GM12878 (cell line): ENCODE results near the gene CCDC85B. TPM values are rescaled to one million over a fixed set of nuclear protein-coding genes. Genes with fewer than 3 reads are reported as not detected.
A peak's percentile ranks its signal among the peaks of the same experiment; 100 is the strongest.

ENCODE experiments used
- CBX5 ChIP-seq: sonication (generic); IDR thresholded peaks from 2 replicates; pipeline ENCODE4 v1.6.1; 2016; ENCODE audit warnings: low read depth, moderate library complexity, mild to moderate bottlenecking, inconsistent platforms
- CHD2 ChIP-seq: IDR thresholded peaks from 2 replicates; pipeline ENCODE4 v1.6.1; 2011; ENCODE audit warnings: low read depth, low read length, improper control_type of control experiment, borderline replicate concordance
- EGR1 ChIP-seq, 2 experiments: IDR thresholded peaks; 1 replicate in 1 of 2; 2 replicates in 1 of 2; pipeline ENCODE4 v1.6.1; 2011 to 2012; ENCODE audit warnings: low read depth in 2 of 2, low read length in 2 of 2, borderline replicate concordance in 1 of 2, mild to moderate bottlenecking in 1 of 2, moderate library complexity in 1 of 2
- EP300 ChIP-seq, 2 experiments: fragments of 150-350 bp in 1 of 2; IDR thresholded peaks; 2 replicates each; pipeline ENCODE4 v1.6.1; 2011 to 2012; ENCODE audit warnings: low read depth in 2 of 2, low read length in 2 of 2, borderline replicate concordance in 1 of 2, improper control_type of control experiment in 1 of 2, inconsistent platforms in 1 of 2; ENCODE audit not compliant: control insufficient read depth in 1 of 2
- FOXM1 ChIP-seq: IDR thresholded peaks from 2 replicates; pipeline ENCODE4 v1.6.1; 2012; ENCODE audit warnings: low read depth, mild to moderate bottlenecking, inconsistent platforms, low read length, moderate library complexity
- HDAC6 ChIP-seq: fragments of 200-600 bp; sonication (generic); IDR thresholded peaks from one replicate; pipeline ENCODE4 v1.8.0; 2017; ENCODE audit warnings: antibody characterized with exemption; ENCODE audit not compliant: unreplicated experiment
- HDGF ChIP-seq: fragments of 450-650 bp; IDR thresholded peaks from 2 replicates; pipeline ENCODE4 v1.6.1; 2016; ENCODE audit warnings: antibody characterized with exemption
- MYB ChIP-seq: fragments of 150-350 bp; IDR thresholded peaks from 2 replicates; pipeline ENCODE4 v1.6.1; 2014; ENCODE audit warnings: mild to moderate bottlenecking, low read depth, low read length, borderline replicate concordance
- PML ChIP-seq: IDR thresholded peaks from 2 replicates; pipeline ENCODE4 v1.6.1; 2012; ENCODE audit warnings: low read length, inconsistent platforms
- RBBP5 ChIP-seq: fragments of 200-600 bp; sonication (generic); conservative IDR thresholded peaks from 2 replicates; pipeline ENCODE4 v1.6.1; 2016
- SP1 ChIP-seq: IDR thresholded peaks from one replicate; pipeline ENCODE4 v1.6.1; 2011; ENCODE audit warnings: low read depth, low read length
- SREBF1 ChIP-seq: IDR thresholded peaks from 2 replicates; pipeline ENCODE4 v1.6.1; 2012; ENCODE audit warnings: mild to moderate bottlenecking, low read length
- SRF ChIP-seq, 2 experiments: IDR thresholded peaks; 2 replicates each; pipeline ENCODE4 v1.6.1; 2011; ENCODE audit warnings: low read depth in 2 of 2, low read length in 2 of 2, mild to moderate bottlenecking in 1 of 2, moderate library complexity in 1 of 2
- YBX1 ChIP-seq: fragments of 450-650 bp; IDR thresholded peaks from 2 replicates; pipeline ENCODE4 v1.6.1; 2016; ENCODE audit warnings: antibody characterized with exemption
- ZNF384 ChIP-seq: IDR thresholded peaks from 2 replicates; pipeline ENCODE4 v1.6.1; 2012; ENCODE audit warnings: low read depth, mild to moderate bottlenecking, low read length, improper control_type of control experiment, borderline replicate concordance
- ZZZ3 ChIP-seq: IDR thresholded peaks from 2 replicates; pipeline ENCODE4 v1.6.1; 2011; ENCODE audit warnings: low read depth; ENCODE audit not compliant: control insufficient read depth, insufficient read length
- polyA plus RNA-seq, 11 experiments: library from polyadenylated mRNA; depleted of rRNA in 4 of 11; unstranded in 6 of 11; stranded (reverse) in 5 of 11; fragments of >200 nt; fragmentation: Nextera tagmentation in 4 of 11; fragmentation: Illumina TruSeq in 1 of 11; extraction: Ambion mirVana in 4 of 11; extraction: Trizol in 1 of 11; gene quantifications; 1 replicate in 1 of 11; 2 replicates in 10 of 11; pipeline versions ENCODE4 v1.2.1 to v1.2.3, GENCODE V29; 2011 to 2016; ENCODE audit warnings: inconsistent platforms in 2 of 11, missing spikeins in 2 of 11, low read depth in 1 of 11
- total RNA-seq, 4 experiments: library from RNA; depleted of rRNA in 3 of 4; stranded (reverse); fragments of >200 nt in 3 of 4; fragmentation: Illumina TruSeq in 1 of 4; extraction: Trizol in 1 of 4; gene quantifications; 2 replicates each; pipeline versions ENCODE4 v1.2.1 to v1.2.3, GENCODE V29; 2013 to 2021
- TF ChIP-seq, protein P1 (sequence below): IDR thresholded peaks from 2 replicates; pipeline ENCODE4 v1.6.1; 2011; ENCODE audit warnings: borderline replicate concordance, low read depth, mild to moderate bottlenecking, moderate library complexity, mixed read lengths, low read length; ENCODE audit not compliant: insufficient read depth; ENCODE audit errors: extremely low read length
- TF ChIP-seq, protein P2 (sequence below): fragments of 450-650 bp; IDR thresholded peaks from 2 replicates; pipeline ENCODE4 v1.6.1; 2017; ENCODE audit warnings: antibody characterized with exemption, mild to moderate bottlenecking, moderate library complexity
- TF ChIP-seq, protein P3 (sequence below): fragments of 450-650 bp; IDR thresholded peaks from 2 replicates; pipeline ENCODE4 v1.6.1; 2017; ENCODE audit warnings: mild to moderate bottlenecking, moderate library complexity
- TF ChIP-seq, protein P4 (sequence below): fragments of 450-650 bp; IDR thresholded peaks from 2 replicates; pipeline ENCODE4 v1.6.1; 2017; ENCODE audit warnings: mild to moderate bottlenecking

CCDC85B gene
- total and polyA plus RNA-seq, 10 of the 15 experiments (the other 5 are each of a cell fraction or from before 2014, with no cell fraction given): 0.32 to 114 (median 49.5) TPM

DNA sequence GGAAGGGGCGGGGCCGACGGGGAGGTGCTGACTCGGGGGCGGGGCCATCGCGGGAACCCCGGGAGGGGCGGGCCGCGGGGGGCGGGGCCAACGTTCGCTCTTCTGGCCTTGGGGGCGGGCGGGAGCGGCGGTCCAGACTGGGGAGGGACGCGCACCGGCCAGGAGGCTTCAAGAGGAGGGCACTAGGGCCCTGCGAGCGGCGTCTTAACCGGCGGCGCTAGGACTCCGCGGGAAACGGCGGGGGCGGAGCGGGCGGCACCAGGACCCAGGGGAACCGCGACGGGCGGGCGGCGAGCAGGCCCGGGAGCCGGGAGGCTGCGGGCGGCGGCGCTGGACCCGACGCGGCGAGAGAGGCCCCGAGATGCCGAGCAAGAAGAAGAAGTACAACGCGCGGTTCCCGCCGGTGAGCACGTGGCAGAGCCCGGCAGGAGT is 28.7 kb downstream of the CCDC85B start, which contains the start of gene DRAP1 (continued):
- peak in 1 of 2 experiments; percentile 55; a peak in 1 of 4 replicates for TF ChIP-seq EP300 (IDR thresholded peaks at IDR 0.05; ENCODE audit: borderline replicate concordance in 1 of 2, control insufficient read depth in 1 of 2, low read depth in 2 of 2, low read length in 2 of 2)
- TF ChIP-seq, protein P1, sequence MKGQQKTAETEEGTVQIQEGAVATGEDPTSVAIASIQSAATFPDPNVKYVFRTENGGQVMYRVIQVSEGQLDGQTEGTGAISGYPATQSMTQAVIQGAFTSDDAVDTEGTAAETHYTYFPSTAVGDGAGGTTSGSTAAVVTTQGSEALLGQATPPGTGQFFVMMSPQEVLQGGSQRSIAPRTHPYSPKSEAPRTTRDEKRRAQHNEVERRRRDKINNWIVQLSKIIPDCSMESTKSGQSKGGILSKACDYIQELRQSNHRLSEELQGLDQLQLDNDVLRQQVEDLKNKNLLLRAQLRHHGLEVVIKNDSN: no peak
- TF ChIP-seq, protein P2, sequence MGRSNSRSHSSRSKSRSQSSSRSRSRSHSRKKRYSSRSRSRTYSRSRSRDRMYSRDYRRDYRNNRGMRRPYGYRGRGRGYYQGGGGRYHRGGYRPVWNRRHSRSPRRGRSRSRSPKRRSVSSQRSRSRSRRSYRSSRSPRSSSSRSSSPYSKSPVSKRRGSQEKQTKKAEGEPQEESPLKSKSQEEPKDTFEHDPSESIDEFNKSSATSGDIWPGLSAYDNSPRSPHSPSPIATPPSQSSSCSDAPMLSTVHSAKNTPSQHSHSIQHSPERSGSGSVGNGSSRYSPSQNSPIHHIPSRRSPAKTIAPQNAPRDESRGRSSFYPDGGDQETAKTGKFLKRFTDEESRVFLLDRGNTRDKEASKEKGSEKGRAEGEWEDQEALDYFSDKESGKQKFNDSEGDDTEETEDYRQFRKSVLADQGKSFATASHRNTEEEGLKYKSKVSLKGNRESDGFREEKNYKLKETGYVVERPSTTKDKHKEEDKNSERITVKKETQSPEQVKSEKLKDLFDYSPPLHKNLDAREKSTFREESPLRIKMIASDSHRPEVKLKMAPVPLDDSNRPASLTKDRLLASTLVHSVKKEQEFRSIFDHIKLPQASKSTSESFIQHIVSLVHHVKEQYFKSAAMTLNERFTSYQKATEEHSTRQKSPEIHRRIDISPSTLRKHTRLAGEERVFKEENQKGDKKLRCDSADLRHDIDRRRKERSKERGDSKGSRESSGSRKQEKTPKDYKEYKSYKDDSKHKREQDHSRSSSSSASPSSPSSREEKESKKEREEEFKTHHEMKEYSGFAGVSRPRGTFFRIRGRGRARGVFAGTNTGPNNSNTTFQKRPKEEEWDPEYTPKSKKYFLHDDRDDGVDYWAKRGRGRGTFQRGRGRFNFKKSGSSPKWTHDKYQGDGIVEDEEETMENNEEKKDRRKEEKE: peak; percentile 69; the same call in 1 of the 2 replicates
- no peak for TF ChIP-seq FOXM1
- no peak for TF ChIP-seq HDAC6
- peak; percentile 99 for TF ChIP-seq SP1
- TF ChIP-seq ZNF384: no peak
- no peak for TF ChIP-seq YBX1
- no peak for TF ChIP-seq HDGF
- TF ChIP-seq PML: no peak
- TF ChIP-seq, protein P3, sequence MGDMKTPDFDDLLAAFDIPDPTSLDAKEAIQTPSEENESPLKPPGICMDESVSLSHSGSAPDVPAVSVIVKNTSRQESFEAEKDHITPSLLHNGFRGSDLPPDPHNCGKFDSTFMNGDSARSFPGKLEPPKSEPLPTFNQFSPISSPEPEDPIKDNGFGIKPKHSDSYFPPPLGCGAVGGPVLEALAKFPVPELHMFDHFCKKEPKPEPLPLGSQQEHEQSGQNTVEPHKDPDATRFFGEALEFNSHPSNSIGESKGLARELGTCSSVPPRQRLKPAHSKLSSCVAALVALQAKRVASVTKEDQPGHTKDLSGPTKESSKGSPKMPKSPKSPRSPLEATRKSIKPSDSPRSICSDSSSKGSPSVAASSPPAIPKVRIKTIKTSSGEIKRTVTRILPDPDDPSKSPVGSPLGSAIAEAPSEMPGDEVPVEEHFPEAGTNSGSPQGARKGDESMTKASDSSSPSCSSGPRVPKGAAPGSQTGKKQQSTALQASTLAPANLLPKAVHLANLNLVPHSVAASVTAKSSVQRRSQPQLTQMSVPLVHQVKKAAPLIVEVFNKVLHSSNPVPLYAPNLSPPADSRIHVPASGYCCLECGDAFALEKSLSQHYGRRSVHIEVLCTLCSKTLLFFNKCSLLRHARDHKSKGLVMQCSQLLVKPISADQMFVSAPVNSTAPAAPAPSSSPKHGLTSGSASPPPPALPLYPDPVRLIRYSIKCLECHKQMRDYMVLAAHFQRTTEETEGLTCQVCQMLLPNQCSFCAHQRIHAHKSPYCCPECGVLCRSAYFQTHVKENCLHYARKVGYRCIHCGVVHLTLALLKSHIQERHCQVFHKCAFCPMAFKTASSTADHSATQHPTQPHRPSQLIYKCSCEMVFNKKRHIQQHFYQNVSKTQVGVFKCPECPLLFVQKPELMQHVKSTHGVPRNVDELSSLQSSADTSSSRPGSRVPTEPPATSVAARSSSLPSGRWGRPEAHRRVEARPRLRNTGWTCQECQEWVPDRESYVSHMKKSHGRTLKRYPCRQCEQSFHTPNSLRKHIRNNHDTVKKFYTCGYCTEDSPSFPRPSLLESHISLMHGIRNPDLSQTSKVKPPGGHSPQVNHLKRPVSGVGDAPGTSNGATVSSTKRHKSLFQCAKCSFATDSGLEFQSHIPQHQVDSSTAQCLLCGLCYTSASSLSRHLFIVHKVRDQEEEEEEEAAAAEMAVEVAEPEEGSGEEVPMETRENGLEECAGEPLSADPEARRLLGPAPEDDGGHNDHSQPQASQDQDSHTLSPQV: peak; percentile 92
- no peak for TF ChIP-seq ZZZ3
- TF ChIP-seq EGR1 (IDR thresholded peaks at IDR 0.05; ENCODE audit: borderline replicate concordance in 1 of 2, low read depth in 2 of 2, low read length in 2 of 2): peak; percentile 87 to 100
- TF ChIP-seq RBBP5: no peak
- peak; percentile 74 for TF ChIP-seq CHD2
- TF ChIP-seq, protein P4, sequence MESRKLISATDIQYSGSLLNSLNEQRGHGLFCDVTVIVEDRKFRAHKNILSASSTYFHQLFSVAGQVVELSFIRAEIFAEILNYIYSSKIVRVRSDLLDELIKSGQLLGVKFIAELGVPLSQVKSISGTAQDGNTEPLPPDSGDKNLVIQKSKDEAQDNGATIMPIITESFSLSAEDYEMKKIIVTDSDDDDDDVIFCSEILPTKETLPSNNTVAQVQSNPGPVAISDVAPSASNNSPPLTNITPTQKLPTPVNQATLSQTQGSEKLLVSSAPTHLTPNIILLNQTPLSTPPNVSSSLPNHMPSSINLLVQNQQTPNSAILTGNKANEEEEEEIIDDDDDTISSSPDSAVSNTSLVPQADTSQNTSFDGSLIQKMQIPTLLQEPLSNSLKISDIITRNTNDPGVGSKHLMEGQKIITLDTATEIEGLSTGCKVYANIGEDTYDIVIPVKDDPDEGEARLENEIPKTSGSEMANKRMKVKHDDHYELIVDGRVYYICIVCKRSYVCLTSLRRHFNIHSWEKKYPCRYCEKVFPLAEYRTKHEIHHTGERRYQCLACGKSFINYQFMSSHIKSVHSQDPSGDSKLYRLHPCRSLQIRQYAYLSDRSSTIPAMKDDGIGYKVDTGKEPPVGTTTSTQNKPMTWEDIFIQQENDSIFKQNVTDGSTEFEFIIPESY: no peak
- TF ChIP-seq SRF (IDR thresholded peaks at IDR 0.05; ENCODE audit: low read depth in 2 of 2, low read length in 2 of 2): peak; percentile 5 to 82; a peak in 1 of 4 replicates
- TF ChIP-seq SREBF1: no peak
- peak; percentile 95; the same call in 1 of the 2 replicates for TF ChIP-seq CBX5
- peak; percentile 71; the same call in 1 of the 2 replicates for TF ChIP-seq MYB
